ENCODE data around the gene LRRC8B.

GRCh38 chr1:89608984-89609725 lies 84.5 kb downstream of the LRRC8B start:
- TF ChIP-seq CTCF (IDR thresholded peaks at IDR 0.05; ENCODE audit: control extremely low read depth in 1 of 3, insufficient read depth in 1 of 3, low read depth in 1 of 3, low read length in 3 of 3) (no peak), ZNF274 (IDR thresholded peaks at IDR 0.05; ENCODE audit: borderline replicate concordance, extremely low read depth, low read length) (no peak), SP1 (IDR thresholded peaks at IDR 0.05; ENCODE audit: low read depth, low read length) (no peak), USF2 (IDR thresholded peaks at IDR 0.05; ENCODE audit: low read length) (no peak), CEBPB (IDR thresholded peaks at IDR 0.05; ENCODE audit: low read depth, low read length) (no peak), YY1 (IDR thresholded peaks at IDR 0.05; ENCODE audit: low read depth, low read length) (no peak), TEAD4 (IDR thresholded peaks at IDR 0.05; ENCODE audit: low read depth, low read length) (no peak), EP300 (IDR thresholded peaks at IDR 0.05; ENCODE audit: borderline replicate concordance in 1 of 2, low read depth in 2 of 2, low read length in 2 of 2) (no peak), RBBP5 (IDR thresholded peaks at IDR 0.05; ENCODE audit: borderline replicate concordance, low read depth, low read length) (no peak), RFX5 (IDR thresholded peaks at IDR 0.05; ENCODE audit: borderline replicate concordance, low read depth, low read length) (no peak), GTF2F1 (IDR thresholded peaks at IDR 0.05; ENCODE audit: borderline replicate concordance, low read depth, low read length) (no peak), EZH2 (IDR thresholded peaks at IDR 0.05; ENCODE audit: low read depth, low read length, severe bottlenecking) (no peak), TAF1 (IDR thresholded peaks at IDR 0.05; ENCODE audit: low read depth, low read length) (no peak)

Data from H1 (cell line).